D721Med (cell line): ENCODE results near the gene PRRX2.
A peak's percentile ranks its signal among the peaks of the same experiment; 100 is the strongest.

Experiments
- DNase-seq: peaks from one replicate; pipeline ENCODE4 v3.0.0; 2011; ENCODE audit warnings: low spot score; ENCODE audit not compliant: insufficient read length
- FAIRE-seq: peaks from 2 replicates; lab custom pipeline; 2011; peaks lifted over from hg19 to GRCh38; lab: Jason Lieb, UNC
- TF ChIP-seq, protein P1 (sequence below): IDR thresholded peaks from 2 replicates; pipeline ENCODE4 v1.5.1; 2012; ENCODE audit warnings: mild to moderate bottlenecking, control low read depth; ENCODE audit not compliant: insufficient read depth; ENCODE audit errors: missing control alignments

PRRX2 gene

DNA sequence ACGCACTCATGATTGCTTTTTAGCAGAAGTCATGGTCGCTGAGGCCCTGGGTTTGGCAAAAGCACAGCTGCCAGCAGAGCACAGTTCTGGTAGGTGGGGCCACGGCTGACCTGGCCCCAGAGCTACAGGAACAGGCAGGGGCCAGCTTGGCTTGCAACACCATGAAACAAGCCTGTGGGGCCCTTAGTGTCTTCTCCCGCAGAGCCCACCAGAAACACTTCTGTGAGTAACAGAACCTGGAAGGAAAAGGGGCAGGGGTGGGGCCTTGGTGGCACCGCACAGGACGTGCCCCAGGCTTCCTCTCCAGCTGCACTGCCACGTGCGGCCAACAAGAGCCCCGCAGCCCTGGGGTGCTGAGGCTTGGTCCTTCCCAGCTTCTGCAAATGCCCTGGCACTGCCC is 28.3 kb upstream of the PRRX2 start:
- no peak for FAIRE-seq
- no peak for DNase-seq
- TF ChIP-seq, protein P1, sequence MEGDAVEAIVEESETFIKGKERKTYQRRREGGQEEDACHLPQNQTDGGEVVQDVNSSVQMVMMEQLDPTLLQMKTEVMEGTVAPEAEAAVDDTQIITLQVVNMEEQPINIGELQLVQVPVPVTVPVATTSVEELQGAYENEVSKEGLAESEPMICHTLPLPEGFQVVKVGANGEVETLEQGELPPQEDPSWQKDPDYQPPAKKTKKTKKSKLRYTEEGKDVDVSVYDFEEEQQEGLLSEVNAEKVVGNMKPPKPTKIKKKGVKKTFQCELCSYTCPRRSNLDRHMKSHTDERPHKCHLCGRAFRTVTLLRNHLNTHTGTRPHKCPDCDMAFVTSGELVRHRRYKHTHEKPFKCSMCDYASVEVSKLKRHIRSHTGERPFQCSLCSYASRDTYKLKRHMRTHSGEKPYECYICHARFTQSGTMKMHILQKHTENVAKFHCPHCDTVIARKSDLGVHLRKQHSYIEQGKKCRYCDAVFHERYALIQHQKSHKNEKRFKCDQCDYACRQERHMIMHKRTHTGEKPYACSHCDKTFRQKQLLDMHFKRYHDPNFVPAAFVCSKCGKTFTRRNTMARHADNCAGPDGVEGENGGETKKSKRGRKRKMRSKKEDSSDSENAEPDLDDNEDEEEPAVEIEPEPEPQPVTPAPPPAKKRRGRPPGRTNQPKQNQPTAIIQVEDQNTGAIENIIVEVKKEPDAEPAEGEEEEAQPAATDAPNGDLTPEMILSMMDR = no peak

DNA sequence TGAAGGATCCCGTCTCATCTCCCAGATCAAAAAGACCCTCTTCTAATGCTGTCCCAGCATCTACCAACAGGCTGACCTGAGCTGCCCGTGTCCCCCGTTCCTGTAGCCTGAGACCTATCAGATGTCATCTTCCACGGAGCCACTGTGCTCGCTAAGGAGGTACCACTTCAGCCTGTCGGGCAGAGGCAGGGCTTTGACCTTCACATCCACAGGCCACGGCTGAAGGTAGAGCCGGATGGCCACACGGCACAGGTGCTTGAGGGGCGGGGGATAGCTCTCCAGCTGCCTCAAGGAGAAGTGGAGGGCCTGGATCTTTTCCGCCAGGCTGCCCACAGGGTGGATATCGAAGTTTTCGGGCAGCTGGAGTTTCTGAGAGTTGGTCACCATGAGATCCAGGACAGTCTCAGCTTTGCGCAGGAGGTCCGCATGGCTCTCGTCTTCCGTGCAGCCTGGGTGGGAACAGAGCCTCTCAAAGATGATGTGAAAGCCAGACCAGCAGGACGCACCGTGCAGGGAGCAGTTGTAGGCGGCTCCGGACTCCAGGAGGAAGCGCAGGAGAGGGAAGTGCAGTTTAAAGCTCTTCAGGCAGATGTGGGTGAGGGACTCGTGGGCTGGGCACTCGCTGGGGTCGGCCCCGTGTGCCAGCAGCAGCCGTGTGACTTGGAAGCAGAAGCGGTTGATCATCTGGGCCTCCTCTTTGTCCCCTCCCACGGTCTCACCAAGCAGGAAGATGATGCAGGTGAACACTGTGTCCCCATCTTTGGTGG is 27.6 kb upstream of the PRRX2 start:
- DNase-seq (no peak), FAIRE-seq (no peak)
- TF ChIP-seq, protein P1 = no peak

- FAIRE-seq = no peak
- DNase-seq = no peak
- TF ChIP-seq, protein P1 = no peak
These were observed 26.3 kb upstream of the PRRX2 start for GRCh38 chr9:129639034-129639630.

- no peak for DNase-seq
- TF ChIP-seq, protein P1 = no peak
- no peak for FAIRE-seq
These were observed 25.7 kb upstream of the PRRX2 start for GRCh38 chr9:129639756-129640085.

- TF ChIP-seq, protein P1 = no peak
- FAIRE-seq (no peak), DNase-seq (peak; percentile 51)
These were observed 25.2 kb upstream of the PRRX2 start for GRCh38 chr9:129640086-129640870.

GRCh38 chr9:129640871-129641749 is 24.3 kb upstream of the PRRX2 start:
- TF ChIP-seq, protein P1 = no peak
- DNase-seq (no peak), FAIRE-seq (no peak)
